Osteoblast (primary cell): ENCODE measurements around the gene GPC5. TPM values are rescaled to one million over a fixed set of nuclear protein-coding genes. Genes with fewer than 3 reads are reported as not detected.

Experiments
- DNase-seq: peaks from one replicate; pipeline ENCODE4 v3.0.0; 2011; ENCODE audit warnings: low spot score, mixed read lengths; ENCODE audit not compliant: insufficient read length; ENCODE audit errors: missing footprints
- H2AFZ ChIP-seq: 2 replicates; pipeline ENCODE4 v1.6.0; 2011; ENCODE audit warnings: mild to moderate bottlenecking, low read length
- H3K27ac ChIP-seq: 2 replicates; pipeline ENCODE4 v1.5.1; 2011; ENCODE audit warnings: mild to moderate bottlenecking, low read depth, low read length, moderate library complexity
- H3K27me3 ChIP-seq: 2 replicates; pipeline ENCODE4 v1.6.0; 2012; ENCODE audit warnings: mild to moderate bottlenecking, control low read depth, inconsistent platforms, low read length, moderate library complexity; ENCODE audit not compliant: insufficient read depth
- H3K36me3 ChIP-seq: 2 replicates; pipeline ENCODE4 v1.5.1; 2011; ENCODE audit warnings: mild to moderate bottlenecking, low read length, control low read depth, moderate library complexity; ENCODE audit not compliant: insufficient read depth
- H3K4me1 ChIP-seq: 2 replicates; pipeline ENCODE4 v1.5.1; 2011; ENCODE audit warnings: mild to moderate bottlenecking, low read length, control low read depth, moderate library complexity; ENCODE audit not compliant: insufficient read depth
- H3K4me2 ChIP-seq: 2 replicates; pipeline ENCODE4 v1.6.0; 2011; ENCODE audit warnings: mild to moderate bottlenecking, low read length; ENCODE audit not compliant: insufficient read depth
- H3K4me3 ChIP-seq: fragments of 200-600 bp; sonication (generic); 3 replicates; pipeline ENCODE4 v1.5.1; 2012; ENCODE audit warnings: mild to moderate bottlenecking, low read length, inconsistent platforms; ENCODE audit not compliant: insufficient read depth
- H3K79me2 ChIP-seq: 2 replicates; pipeline ENCODE4 v1.6.0; 2012; ENCODE audit warnings: mild to moderate bottlenecking, low read length, control low read depth, inconsistent platforms; ENCODE audit not compliant: insufficient read depth
- H3K9me3 ChIP-seq: 2 replicates; pipeline ENCODE4 v1.5.1; 2011; ENCODE audit warnings: low read depth, low read length, control low read depth
- H4K20me1 ChIP-seq: 2 replicates; pipeline ENCODE4 v1.6.0; 2012; ENCODE audit warnings: mild to moderate bottlenecking, low read length, control low read depth; ENCODE audit not compliant: insufficient read depth
- total RNA-seq: library from RNA; depleted of rRNA; stranded (reverse); fragments of >200 nt; gene quantifications from 2 replicates; pipeline ENCODE4 v1.2.3, GENCODE V29; 2012
- TF ChIP-seq, protein P1 (sequence below): IDR thresholded peaks from 2 replicates; pipeline ENCODE4 v1.5.1; 2011; ENCODE audit warnings: mild to moderate bottlenecking, low read depth, low read length, moderate library complexity; ENCODE audit errors: extremely low read depth

GPC5 gene
- total RNA-seq, 1 donor, result 0.36 TPM

DNA sequence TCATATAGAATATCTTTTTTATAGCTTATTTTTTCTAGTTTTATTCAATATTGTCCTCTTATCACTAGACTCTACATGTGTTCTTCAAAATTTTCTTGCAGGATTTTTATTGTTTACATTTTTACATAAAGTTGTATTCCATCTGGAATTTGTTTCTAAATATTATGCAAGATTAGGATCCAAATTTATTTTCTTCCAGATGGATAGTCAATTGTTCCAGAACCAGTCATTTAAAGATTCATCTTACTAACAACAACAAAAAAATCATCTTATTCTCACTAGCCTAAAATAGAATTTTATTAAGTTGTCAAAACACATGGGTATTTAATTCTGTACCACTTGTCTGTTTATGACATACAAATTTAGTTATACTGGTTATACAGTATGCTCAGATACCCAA lies 1437.8 kb downstream of the GPC5 start:
- no peak overlapping the region for H2AFZ ChIP-seq
- DNase-seq, result no peak
- peaks cover 7% of the 10 kb centered on the region for H3K4me1 ChIP-seq
- no peaks in the 10 kb centered on the region for H3K27me3 ChIP-seq
- no peaks in the 10 kb centered on the region for H3K36me3 ChIP-seq
- no peak overlapping the region for H3K4me3 ChIP-seq
- H4K20me1 ChIP-seq, result no peaks in the 10 kb centered on the region
- H3K4me2 ChIP-seq, result no peak overlapping the region
- TF ChIP-seq, protein P1, sequence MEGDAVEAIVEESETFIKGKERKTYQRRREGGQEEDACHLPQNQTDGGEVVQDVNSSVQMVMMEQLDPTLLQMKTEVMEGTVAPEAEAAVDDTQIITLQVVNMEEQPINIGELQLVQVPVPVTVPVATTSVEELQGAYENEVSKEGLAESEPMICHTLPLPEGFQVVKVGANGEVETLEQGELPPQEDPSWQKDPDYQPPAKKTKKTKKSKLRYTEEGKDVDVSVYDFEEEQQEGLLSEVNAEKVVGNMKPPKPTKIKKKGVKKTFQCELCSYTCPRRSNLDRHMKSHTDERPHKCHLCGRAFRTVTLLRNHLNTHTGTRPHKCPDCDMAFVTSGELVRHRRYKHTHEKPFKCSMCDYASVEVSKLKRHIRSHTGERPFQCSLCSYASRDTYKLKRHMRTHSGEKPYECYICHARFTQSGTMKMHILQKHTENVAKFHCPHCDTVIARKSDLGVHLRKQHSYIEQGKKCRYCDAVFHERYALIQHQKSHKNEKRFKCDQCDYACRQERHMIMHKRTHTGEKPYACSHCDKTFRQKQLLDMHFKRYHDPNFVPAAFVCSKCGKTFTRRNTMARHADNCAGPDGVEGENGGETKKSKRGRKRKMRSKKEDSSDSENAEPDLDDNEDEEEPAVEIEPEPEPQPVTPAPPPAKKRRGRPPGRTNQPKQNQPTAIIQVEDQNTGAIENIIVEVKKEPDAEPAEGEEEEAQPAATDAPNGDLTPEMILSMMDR, result no peak
- no peaks in the 10 kb centered on the region for H3K79me2 ChIP-seq
- no peaks in the 10 kb centered on the region for H3K9me3 ChIP-seq
- H3K27ac ChIP-seq, result no peak overlapping the region

DNA sequence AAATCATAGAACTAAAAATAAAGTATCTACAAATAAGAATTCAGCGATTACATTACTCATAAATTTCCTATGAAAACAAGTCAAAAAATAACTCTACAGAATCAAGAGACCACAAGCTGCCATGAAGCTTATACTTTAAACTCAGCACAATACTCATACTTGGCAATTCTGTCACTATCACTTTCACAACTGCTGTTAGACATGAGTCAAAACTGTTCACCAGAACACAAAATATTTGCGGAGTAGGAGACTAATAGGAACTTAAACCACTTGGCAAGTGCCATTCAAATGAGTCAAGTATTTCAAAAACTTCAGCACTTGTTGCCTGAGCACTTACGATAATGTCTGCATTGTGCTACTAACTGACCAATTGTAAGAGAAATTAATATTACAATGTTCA lies 1440.4 kb downstream of the GPC5 start:
- no peak overlapping the region for H2AFZ ChIP-seq
- H3K4me1 ChIP-seq, result peaks cover 28% of the 10 kb centered on the region
- TF ChIP-seq, protein P1, result no peak
- H3K27ac ChIP-seq, result peak overlapping the region; percentile 67
- H3K4me2 ChIP-seq, result peak overlapping the region; percentile 33
- H3K36me3 ChIP-seq, result no peaks in the 10 kb centered on the region
- H3K9me3 ChIP-seq, result no peaks in the 10 kb centered on the region
- no peaks in the 10 kb centered on the region for H3K27me3 ChIP-seq
- no peak overlapping the region for H3K4me3 ChIP-seq
- peak; percentile 69 for DNase-seq
- H4K20me1 ChIP-seq, result no peaks in the 10 kb centered on the region
- H3K79me2 ChIP-seq, result no peaks in the 10 kb centered on the region

DNA sequence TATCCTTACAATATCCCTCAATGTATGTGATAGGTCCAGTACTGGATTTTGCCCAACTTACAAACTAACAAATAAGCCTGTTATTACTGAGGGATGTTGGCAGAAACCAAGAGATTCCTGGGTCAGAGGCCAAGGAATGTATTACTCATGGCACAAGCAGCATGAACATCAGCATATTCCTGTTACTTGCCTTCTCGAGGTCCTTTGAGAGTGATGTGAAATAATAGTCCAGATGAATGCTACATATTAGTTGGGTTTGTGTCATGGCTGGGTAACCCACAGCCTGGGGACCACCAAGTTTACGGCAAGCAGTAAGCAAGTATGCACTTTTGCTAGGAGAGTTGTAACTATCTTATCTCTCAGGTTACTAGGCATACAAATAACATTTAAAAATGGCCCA lies 1443.7 kb downstream of the GPC5 start:
- H3K36me3 ChIP-seq, result no peaks in the 10 kb centered on the region
- H3K27me3 ChIP-seq, result no peaks in the 10 kb centered on the region
- H3K9me3 ChIP-seq, result no peaks in the 10 kb centered on the region
- peak overlapping the region; percentile 23 for H3K4me3 ChIP-seq
- peak overlapping the region; percentile 67 for H3K4me2 ChIP-seq
- peak overlapping the region; percentile 84 for H3K27ac ChIP-seq
- H4K20me1 ChIP-seq, result no peaks in the 10 kb centered on the region
- H3K4me1 ChIP-seq, result peaks cover 32% of the 10 kb centered on the region
- no peaks in the 10 kb centered on the region for H3K79me2 ChIP-seq
- no peak for DNase-seq
- H2AFZ ChIP-seq, result no peak overlapping the region
- TF ChIP-seq, protein P1, result no peak

DNA sequence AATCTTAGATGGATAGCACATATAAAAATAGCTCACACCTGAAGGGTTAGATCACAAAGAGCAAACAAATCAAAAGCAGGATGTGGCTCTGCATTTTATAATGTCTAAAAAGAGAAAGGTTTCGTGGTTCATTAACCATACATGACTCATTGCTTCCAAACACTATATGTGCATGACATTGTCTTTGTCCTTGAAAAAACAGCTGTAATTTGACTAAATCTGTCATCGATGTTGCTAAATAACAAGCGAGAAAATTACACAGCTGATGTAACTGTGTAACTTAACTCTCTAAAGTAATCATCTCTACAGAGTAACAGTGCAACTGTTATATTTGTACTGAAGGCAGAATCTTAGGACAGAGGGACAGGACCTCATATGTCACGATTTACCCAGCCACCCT lies 1445.1 kb downstream of the GPC5 start:
- peak overlapping the region; percentile 20 for H3K27ac ChIP-seq
- TF ChIP-seq, protein P1, result no peak
- peak overlapping the region; percentile 40 for H3K4me2 ChIP-seq
- H2AFZ ChIP-seq, result peak overlapping the region; percentile 67
- no peaks in the 10 kb centered on the region for H3K36me3 ChIP-seq
- no peaks in the 10 kb centered on the region for H3K27me3 ChIP-seq
- H4K20me1 ChIP-seq, result no peaks in the 10 kb centered on the region
- H3K9me3 ChIP-seq, result no peaks in the 10 kb centered on the region
- H3K79me2 ChIP-seq, result no peaks in the 10 kb centered on the region
- peaks cover 35% of the 10 kb centered on the region for H3K4me1 ChIP-seq
- no peak for DNase-seq
- no peak overlapping the region for H3K4me3 ChIP-seq
